DMS53 (cell line): ENCODE data around the gene GJD2.

Source experiments
- DNase-seq: peaks from one replicate; lab custom pipeline; 2025; lab: John Stamatoyannopoulos, UW

Gene GJD2

DNA sequence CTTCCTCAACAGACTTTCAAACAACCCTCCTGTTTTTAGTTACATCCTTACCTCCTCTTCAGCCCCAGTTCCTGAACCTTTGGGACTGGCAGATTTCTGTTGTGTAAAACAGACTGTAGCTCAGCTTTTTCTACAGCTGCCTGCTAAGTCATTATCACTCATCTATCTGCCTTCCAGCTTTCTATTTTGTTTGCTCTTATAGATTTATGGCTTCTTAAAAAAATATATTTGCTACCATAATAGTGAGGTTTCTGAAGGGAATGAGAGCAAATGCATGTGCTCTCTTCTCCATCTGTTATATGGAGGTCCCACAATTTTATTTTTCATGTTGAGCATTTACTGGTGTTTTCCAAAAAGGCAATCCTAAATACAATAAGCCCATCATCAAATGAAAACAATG, 18.2 kb upstream of the GJD2 start:
- no peak for DNase-seq

DNA sequence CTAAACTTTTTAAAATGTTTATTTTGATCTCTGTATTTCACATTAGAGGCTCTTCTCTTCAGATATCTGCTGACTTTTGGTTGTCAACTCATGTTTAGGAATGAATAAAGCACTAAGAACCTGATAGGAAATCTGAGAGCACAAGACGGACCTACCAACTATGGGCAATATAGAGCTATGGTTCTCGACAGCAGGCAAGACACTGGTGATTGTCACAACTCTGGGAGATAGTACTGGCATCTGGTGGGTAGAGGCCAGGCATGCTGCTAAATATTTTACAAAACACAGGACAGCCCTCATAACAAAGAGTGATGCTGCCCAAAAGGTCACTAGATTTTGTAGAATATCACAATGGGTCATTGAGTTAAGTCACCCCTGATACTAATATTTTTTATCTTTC, 17.5 kb upstream of the GJD2 start:
- no peak for DNase-seq

DNA sequence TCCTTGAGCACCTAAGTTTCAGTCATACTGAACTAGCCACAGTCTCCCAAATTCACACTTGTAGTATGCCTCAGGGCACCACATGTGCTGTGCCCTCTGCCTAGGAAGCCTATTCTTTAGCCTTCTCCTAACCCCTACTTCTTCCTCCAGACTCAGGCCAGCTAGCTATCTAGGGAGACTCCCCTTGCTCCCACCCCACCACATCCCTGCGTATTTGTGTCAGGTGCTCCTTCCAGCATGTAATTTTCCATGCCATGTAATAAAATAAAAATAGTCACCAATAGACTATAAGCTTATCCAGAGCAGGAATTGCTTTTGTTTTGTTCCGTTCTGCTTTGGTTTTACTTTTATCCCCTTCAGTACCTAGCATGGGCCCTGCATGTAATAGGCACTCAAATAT, 14.9 kb upstream of the GJD2 start:
- no peak for DNase-seq

DNA sequence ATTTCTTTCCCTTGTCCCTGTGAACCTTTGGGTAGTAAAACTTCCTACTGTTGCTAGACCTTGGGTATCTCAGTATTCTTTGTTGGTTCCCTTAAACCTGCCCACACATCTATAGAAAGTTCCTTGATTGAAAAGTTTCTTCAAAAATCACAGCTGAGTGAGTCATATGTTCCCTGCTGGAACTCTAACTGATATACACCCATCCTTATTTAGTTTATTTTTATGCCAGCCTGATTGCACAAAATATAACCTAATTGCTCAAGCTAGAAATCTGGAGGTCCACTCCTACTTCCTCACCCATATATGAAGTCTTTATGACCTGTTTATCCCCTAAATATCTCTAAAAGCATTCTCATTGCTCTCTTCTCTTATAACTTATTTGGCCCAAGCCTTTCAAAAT, 13.7 kb upstream of the GJD2 start:
- DNase-seq = no peak

DNA sequence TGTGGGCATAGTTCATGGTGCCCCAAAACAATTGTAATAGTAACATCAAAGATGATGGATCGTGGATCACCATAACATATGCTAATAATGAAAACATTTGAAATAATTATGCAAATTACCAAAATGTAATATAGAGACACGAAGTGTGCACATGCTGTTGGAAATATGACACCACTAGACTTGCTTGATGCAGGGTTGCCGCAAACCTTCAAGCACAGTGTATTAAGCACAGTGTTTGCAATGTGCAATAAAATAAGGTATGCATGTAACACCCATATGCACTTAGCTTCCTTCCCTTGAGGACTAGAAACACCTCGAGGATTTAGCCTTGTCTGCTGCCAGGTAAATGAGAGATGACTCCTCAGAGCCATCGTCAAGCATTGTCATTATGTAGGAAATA, 10.9 kb upstream of the GJD2 start:
- no peak for DNase-seq

DNA sequence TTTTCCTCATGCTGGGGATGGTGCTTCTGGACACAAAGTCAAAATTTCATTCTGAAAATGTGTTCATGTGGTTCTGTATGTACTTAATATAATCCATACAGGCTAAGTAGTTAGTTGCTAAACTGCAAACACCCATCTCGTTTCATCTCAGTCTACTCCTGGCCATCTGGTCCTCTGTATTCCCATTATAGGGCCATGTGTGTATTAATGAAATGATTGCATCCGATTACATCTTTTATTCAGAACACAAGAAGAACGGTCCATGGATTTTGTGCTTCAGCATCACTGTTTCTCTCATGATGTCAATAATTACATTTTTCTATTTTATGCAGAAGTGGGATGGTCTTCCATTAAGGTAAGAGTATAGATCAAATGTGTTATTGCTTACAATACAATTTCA, 6.1 kb upstream of the GJD2 start:
- no peak for DNase-seq

DNA sequence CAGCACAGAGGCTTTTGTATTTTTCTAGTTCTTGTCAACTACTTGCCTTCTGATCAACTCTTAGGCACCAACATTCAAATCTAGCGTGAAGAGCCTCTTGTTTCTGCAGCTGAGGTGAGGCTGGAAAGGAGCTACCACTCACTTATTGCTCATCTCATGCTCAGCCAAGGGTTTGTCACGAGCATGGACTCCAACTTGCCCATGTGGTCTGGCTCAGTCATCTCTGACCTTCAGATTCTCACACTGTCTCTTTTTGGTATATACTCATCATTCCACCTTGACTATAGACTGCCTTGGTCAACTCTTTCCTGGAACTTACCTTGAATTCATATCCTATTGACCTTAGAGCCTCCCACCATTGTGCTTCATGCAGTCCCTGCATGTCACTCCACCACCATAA, 5.2 kb upstream of the GJD2 start:
- no peak for DNase-seq

DNA sequence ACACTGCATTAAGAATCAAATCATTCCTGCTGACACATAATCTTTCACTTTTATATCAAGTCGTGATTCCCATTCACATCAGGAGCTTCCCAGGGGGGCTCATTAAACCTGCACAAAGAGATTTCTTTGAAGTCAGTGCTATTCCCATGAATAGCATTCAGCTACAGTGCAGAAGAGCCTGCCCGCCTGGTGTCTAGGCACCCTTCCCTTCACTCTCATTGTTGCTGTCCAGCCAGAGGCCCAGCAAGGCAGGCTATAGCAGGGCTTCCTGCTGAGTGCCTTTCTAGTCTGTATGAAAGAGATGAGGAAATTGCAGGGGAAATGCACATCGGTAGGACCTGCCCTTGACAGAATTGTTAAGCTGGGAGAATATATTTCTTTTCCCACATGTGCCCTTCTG, 4.5 kb upstream of the GJD2 start:
- no peak for DNase-seq

DNA sequence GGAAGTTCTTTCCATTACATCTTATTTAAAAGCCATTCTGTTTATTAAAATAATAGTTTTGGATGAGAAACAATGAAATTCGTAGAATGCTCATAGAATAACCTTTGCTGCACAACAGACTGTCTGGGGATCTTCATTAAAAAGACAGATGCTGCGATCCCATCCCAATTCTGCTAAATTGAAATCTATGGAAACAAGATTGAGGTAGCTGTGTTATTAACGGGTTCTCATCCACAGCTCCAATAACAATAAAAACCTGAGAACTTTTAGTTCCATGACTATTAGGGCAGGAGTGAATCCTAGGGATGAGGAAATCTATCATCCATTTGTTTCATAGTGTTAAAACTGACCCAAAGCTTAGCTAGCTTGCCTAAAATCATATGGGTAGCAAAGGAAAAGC, 2.5 kb upstream of the GJD2 start:
- no peak for DNase-seq

DNA sequence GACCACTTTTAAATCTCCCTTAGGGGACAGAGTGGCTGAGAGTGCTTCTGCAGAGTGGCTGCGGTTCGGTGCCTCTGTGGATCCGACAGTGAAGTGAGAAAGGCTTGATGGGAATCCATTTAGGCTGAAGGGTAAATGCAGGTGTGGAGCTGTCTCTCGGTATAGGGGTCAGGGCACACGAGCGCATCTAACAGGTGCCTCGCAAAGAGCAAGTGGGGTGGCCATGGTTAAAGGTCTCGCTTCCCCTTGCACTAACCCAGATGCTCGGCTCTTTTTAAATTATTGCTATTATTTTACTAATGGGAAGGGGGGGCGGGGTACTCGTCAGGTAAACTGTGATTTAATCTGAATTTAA, 598 bp upstream of the GJD2 start:
- no peak for DNase-seq

DNA sequence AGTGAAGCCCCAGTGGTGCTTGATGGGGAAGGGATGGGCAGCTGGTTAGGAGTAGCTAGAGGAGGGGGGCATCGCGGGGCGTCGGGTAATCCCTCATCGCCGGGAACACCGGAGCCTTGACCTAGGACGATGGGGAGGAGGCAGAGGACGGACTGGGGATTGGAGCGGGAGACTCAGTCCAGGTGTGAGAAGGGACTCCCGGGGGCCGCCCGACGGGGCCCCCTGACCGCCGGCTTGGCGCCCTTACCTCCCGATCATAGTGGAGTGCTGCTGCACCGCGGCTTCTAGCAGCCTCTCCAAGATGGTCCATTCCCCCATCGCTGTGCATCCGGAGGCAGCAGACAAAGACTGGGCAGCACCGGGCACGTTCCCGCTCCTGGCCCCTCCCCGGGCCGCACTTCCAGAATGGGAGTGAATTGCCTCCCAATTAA, 612 bp downstream of the GJD2 start:
- DNase-seq = peak; percentile 40

DNA sequence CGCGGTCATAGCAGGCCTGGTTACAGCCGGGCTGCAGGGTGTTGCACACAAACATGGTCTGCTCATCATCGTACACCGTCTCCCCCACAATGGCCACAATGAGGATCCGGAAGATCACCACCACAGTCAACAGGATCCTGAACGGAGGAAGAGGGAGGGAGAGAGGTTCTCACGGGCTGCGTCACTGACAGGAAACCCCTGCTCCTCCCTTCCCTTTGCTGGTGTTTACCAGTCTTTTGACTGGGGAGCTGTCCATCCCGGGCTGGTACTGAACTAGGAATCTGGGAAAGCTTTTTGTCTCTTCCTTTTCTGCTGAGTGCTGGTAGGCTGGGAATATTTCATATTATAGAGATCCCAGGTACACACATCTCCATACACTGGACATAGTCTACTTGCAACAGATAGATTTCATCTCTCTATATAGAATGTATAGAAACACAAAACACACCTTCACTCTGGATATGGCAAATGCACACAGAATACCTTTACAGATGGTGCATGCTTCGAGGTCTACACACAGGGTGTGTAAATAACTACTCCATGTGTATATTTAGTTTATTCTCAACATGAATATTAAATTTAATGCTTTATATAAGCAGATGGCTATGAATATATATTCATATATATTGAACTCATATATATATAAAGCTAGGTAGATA, 1.4 kb downstream of the GJD2 start:
- peak; percentile 23 for DNase-seq

DNA sequence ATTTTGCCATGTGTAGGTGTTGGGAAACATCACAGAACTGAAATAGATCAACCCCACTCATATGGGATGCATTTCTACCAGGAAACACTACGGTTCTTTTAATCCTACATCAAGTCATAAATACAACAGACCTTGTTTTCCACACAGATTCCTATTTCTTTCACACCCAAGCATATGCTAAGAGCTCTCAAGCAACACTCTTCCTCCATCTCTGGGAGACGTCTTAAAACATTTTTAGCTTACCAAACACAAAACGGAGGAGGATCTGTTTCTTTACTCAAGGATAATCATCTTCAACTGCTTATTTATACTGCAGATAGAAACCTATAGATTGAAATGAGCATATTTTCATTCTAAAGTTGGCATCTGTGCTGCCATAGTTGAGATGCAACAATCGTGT, 5.1 kb downstream of the GJD2 start:
- no peak for DNase-seq

DNA sequence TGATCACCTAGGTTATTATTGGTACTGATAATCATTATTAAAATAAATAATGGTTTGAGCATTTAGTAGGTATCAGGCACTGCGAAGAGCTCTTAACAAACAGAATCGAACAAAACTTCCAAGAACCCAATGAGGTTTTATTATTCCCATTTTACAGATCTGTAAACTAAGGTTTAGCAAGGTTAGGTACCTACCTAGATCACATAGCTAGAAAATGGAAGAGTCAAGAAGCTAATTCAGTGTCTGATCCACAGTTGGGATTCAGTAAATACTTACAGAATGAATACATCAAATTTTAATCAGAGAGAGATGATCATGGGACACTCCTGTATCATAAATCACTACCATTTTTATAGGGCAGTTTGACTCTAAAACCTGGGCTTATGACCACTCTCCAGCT, 15.5 kb downstream of the GJD2 start:
- DNase-seq = no peak

DNA sequence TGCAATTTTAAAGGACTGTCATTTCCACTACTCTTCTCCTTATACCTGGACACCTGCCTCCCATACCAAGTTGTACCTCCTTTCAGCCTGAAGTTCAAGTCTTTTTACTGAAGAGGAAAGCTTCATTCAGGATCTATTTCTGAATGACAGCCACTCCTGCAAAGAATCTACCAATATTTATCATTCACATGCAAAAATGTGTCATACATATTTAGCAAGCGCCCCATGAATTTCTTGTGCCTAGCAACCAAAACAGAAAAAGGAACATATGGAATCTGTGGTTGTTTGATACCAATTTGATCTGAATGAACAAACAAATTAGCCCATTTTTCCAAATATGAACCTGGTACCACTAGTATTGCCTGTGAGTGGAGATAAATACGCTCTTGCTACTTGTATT, 16.8 kb downstream of the GJD2 start:
- DNase-seq = no peak

DNA sequence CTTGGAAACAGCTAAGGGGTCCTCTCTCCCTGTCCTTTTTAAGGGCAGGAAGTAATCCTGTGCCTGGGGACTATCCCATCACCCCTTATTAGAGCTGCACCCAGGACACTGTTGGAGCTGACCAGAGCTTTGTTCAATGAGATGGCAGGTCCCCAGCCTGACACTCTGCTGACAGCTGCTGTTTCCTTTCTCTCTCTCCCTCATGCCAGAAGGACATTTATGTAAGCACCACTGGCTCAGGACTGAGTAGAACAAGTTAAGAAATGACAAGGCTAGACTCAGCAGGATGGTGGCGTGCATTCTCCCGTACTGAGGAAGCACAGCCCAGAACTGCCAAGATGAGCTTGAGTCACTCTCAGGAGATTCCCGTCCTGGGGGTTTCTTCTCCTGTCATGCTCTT, 17.3 kb downstream of the GJD2 start:
- DNase-seq = peak; percentile 61

DNA sequence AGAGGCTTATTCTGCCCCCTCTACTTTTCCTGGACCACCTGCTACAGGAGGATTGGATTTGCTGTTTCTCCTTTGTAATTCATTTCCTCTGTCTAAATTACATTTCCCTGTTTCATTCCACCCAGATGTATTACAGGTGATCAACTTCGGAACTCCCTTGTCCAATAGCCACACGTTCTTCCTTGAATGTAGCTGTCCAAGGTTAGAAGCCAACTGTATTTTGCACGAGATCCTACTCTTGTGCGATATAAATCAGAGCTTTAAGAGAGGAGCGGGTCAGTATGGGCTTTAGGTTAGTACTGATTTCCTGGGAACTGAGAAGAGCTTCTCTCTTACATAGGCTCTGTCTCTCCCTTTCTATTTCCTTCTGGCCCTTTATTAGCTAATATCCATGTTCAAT, 20.5 kb downstream of the GJD2 start:
- no peak for DNase-seq

DNA sequence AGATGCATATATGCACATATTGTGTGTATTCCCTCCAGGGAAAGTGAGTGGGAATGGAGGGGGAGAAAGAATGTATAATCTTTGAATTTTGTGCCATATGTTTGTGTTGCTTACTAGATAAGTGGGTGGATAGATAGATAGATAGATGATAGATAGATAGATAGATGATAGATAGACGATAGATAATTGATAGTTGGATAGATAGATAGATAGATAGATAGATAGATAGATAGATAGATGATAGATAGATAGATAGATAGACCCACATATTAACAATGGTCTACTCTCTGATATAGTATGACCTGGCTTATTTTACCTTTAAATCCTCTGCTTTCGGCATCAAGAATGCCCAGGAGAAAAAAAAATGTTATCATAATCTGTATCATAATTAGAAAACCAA, 21.2 kb downstream of the GJD2 start:
- no peak for DNase-seq

DNA sequence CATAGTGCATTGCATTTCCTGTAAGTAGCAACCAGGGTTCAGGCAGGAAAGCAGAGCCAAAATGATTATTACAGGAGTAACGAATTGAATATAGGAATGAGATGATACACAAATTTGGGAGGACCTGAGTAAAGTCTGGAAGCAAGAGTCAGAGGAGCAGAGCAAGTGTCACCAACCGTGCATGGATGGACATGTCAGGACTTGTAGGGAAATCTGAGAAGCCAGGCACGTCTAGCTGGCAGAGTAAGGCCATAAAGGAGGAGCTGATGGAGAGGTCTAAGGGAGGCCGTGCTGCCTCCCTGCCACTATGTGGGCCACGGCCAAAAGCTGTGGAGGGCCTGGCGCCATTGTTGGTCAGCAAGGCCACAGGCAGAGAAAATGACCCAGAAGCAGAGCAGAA, 22.4 kb downstream of the GJD2 start:
- peak; percentile 11 for DNase-seq

DNA sequence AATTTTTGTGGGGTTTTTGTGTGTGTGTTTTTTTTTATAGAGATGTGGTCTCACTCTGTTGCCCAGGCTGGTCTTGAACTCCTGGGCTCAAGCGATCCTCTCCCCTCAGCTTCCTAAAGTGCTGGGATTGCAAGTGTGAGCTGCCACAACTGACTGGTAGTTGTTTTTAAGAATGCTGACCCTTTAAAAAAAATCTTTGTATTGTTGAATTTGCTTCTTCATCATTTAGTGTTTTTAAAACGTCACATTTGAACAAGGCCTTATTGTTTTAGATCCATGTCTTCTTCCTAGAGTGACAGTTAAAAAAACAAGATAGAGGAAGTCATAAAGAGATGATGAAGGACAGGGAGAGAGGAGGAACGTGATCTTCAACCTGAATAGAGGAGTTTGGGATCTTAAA, 24.1 kb downstream of the GJD2 start:
- no peak for DNase-seq

DNA sequence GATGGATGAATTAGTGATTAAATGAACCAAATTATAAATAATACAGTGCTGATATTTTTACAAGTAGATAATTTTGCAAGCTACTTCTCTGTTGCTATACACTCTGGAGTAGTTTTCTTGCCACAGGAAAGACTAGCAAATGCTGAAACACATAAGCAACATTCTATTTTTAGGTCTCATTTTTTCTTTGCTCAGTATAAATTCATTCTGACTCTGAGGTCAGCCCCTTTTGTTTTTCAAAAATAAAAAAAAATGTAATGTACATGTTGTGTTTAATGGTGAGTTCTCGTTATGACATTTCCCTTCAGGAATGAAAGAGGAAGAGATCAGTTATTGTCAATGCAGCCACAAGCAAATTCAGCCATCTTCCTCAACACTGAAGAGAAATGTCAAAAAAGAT, 24.9 kb downstream of the GJD2 start:
- DNase-seq = no peak

DNA sequence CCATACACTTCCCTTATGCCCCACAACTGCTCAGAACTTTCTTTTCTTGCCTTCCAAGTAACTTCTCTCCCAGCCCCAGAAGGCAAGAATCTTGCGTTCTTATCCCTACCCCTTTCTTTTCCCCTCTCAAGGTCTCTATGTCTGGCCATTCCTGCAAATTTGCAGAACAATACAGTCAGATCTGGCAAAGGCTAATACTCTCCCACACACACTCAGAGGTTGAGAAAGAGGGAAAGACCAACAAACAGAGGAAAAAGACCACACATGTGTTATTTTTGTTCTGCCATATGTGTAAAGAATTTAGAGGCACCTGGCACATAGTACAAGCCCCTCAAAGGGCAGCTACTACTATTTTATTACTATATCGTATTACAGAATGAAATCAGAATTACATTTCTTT, 25.7 kb downstream of the GJD2 start:
- DNase-seq = no peak

DNA sequence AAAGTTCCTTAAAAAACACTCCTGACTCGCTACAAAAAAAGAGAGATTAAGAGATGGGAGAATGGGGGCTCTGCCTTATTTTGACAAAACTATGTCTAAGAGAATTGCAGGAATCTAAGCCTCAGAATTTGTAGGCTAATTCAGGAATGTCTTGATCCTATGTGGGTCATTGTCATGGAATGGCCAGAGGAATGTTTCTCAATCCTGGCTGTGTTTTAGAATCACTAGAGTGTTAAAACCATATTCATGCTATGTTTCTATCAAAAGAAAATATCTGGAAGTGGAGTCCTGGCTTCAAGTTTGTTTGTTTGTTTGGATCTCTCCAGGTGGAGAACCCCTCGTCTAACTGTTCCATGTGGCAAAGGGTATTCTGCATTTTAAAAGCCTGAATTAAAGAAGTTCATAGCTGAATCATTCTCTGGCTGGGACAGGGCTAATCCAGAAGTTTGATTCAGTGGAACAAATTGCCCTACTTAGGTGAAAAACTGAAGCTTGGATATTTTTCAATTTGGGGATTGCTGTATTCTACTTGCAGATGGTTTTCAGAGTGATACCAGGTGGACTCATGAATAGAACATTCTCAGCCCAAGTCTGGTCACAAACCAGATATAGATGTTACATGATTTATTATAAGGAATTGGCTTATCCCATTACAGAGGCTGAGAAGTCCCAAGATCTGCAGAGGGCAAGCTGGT, 28.2 kb downstream of the GJD2 start:
- DNase-seq = no peak

DNA sequence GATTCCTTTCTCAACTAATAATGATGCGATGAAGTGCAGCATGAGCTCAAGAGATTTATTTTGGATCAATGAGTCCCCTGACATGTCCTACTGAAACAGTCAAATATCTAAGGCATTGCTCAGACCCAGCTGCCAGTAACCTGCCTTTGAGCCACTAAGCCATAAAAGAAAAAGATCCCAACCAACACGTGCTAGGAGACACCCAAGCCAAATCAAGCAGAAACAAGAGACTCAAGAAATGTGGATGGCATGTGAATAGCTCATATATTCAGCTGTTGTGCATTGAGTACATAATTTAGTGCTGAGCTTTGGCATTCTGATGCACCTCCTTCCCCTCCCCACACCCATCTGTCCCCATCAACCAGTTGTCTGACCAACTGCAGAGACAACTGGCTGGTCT, 29.2 kb downstream of the GJD2 start:
- no peak for DNase-seq
